ENCODE results near the gene PSMD1. TPM values are rescaled to one million over a fixed set of nuclear protein-coding genes. Genes with fewer than 3 reads are reported as not detected.
"Not testable (repeated sequence)": the region's sequence is repeated elsewhere in the genome, so short reads cannot be mapped to it uniquely, and the experiment has no call there.

The PSMD1 gene
- total RNA-seq, 1 experiment from 2014 or later = 142 TPM

DNA sequence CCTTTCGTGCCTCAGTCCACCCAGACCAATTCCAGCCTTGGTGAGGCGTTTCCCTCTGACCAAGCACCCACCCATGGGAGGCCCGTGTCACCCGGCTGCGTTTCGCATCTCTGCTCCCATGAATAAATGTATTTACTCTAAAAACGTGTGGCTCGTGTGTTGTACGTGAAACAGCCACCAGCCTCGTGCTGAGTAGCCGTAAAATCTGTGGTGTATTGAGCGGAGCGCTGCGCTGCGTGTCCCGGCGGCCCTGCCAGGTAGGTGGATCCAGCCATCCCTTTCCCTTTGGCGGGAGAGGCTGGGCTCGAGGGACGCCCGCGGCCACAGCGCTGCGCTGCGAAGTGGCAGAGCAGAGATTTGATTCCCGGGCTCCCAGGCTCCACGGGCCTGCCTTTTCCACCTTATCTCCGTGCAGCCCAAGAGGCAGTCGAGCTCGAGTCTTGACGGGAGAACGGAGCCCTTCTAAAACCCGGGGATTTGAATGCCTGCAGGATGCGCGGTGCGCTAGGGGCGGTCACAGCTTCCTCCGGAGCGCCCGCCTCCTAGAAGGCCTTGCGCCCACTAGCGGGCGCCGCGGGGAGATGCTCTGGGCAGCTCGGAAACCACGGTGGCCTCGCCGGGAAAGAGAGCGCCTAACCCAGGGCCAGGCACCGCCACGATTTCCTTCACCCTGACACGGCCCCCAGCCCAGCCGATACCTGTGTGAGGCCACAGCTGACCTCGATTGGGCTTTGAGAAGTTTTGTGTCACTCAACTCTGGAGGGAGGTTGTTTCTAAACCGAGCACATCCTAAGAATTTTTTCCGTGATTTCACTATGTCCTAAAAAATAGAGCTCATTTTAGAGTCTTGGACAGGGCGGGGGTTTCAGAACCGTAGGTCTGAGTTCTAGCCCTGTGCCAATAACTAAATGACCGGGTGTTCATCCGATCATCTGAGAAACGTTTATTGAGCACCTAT lies 3.9 kb upstream of the PSMD1 start:
- peak; percentile 76 for DNase-seq (ENCODE audit: low read depth)

DNA sequence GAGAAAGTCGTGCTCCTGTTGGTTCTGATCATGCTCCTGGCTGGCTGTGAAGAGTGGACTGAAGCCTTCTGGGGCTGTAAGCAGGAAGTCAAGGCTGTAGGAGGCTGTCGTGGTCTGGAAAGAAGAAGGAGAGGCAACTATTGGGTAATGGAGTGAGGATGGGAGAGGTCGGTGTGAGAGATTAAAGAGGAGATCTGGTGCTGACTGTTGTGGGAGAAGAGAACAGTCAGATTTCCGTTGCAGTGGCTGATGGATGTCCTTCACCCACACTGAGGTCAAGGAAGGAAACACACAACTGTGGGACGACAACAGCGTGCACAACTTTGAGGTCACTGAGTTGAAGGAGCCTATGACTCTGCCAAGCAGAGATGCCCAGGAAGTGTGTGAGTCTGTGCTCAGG lies 2.8 kb upstream of the PSMD1 start:
- no peak for DNase-seq (ENCODE audit: low read depth)

DNA sequence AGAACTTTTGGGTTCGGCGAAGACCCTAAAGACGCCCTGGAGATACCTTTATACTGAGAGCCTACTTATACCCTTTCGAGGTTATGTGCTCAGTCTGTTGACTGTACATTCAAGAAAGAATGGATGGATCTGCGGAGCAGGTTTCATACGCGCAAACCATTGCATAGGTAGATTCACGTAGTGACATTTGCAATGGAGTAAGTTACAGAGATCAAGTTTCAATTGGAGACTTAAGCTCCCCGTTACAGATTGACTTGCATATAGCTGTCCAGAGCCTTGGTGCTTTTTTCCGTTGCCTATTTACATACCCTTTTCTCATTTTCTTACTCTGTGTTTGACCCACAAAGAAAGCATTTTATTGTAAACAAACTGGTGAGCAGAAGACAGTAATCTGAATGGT lies 923 bp downstream of the PSMD1 start:
- no peak for DNase-seq (ENCODE audit: low read depth)

DNA sequence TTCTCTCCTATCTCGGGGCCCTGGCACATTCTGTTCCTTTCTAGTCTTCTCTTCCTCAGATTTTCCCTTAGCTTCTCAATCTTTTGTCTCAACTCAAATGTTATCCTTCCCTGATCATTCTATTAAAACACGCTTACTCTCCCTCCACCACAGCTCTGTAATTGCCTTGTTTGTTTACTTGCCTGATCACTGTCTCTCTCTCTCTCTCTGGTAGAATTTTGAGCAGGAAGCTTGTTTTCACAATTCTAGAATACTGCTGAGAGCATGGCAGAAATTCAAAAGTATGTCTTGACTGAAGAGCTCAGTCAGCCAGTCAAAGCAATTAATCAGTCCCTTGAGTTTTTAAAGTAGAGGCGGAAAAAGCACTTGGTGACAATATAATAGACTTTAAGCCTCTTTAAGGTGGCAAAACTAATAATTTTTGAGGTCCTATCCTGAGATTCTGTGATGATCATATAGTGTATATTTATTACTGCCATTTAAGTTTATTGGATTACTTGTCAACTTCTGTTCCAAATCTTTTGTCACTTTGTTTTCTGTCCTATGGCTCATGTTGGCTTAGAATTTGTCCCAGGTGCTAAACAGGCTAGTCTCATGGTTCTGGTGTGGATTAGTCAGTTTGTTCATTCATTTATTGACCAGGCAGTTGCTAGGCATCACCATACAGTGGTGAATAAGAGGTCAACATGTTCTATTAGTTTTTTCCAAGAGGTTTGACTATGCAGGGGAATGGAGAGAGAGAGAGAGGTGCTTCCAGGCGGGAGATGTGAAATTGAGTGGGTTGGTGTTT lies 2.3 kb downstream of the PSMD1 start:
- peak; percentile 29 for DNase-seq (ENCODE audit: low read depth)

DNA sequence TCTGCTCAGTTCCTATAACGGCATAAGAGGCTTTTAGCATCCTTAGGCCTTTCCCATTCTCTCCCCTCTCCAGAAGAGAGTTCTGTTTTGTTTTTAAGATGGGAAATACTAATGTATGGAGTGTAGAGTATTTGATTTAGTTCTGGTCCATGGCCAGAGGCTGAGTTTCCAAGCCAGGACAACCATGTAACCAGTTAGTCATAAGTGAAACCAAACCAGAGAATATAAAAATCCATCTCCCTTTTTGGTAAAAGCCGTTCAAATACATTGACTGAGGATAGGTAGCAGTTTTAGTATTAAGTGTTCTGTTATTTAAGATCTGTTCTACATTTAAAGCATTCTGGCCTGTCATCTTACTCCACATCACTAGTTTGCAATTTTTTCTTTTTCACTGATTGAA lies 3.1 kb downstream of the PSMD1 start:
- DNase-seq (ENCODE audit: low read depth) = no peak

DNA sequence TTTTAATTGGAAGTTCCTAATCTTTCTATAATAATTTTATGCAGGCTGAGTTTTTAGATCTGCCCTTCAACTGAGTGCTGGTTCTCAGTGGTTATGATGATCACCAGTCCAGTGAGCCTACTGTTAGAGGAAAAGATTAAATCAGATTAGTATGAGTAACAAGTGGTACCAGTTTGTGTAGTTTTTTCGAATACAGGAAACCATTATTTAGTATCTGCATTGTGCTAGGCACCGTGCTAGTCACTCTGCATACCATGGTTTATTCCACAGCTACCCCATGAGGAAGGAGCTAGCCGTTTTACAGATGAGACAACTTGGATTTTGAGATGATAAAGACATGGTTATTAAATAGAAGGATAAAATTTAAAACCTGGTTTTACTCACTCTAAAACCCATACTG lies 6.1 kb downstream of the PSMD1 start:
- DNase-seq (ENCODE audit: low read depth) = no peak

DNA sequence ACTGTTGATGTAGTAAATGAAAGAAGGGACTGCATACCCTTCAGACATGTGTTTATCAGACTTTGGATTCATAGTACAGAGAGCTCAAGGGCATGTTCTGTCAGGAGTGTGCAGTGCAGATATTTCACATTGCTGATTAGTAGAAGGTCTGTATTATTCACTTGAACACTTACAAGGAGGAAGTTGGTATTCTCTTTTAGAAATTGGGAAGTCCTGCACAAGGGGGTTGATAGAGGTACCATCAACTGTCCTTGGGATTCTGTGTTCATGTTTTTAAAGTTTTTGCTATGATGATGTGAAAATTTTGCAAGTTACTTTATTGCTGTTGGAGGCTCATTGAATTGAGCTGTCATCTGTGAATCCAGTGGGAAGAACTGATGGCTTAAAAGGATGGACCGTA lies 6.7 kb downstream of the PSMD1 start:
- no peak for DNase-seq (ENCODE audit: low read depth)

DNA sequence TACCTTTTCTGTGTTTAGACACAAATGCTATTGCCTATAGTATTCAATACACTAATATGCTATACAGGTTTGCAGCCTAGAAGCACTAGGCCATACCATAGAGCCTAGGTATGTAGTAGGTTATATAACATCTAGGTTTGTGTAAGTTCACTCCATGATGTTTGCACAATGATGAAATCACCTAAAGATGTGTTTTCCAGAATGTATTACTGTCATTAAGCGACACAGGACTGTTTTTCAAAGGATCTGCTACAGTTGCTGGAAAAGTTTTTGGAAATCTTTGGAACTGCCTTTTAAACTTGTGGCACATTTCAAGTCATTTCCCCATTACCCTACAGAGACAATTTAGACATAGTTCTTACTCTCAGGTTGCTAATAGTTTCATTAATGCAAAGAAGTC lies 9.3 kb downstream of the PSMD1 start:
- DNase-seq (ENCODE audit: low read depth) = no peak

DNA sequence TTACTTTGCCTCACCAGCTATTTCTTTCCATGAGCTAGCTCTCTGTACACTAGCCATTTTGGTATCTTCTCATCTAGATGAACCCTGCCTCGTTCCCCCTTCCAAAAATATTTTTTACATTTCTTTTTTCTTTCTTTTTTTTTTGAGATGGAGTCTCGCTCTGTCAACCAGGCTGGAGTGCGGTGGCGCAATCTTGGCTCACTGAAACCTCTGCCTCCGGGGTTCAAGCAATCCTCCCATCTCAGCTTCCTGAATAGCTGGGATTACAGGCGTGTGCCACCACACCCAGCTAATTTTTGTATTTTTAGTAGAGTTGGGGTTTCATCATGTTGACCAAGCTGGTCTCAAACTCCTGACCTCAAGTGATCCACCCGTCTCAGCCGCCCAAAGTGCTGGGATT lies 10.9 kb downstream of the PSMD1 start:
- DNase-seq (ENCODE audit: low read depth) = not testable (repeated sequence)

DNA sequence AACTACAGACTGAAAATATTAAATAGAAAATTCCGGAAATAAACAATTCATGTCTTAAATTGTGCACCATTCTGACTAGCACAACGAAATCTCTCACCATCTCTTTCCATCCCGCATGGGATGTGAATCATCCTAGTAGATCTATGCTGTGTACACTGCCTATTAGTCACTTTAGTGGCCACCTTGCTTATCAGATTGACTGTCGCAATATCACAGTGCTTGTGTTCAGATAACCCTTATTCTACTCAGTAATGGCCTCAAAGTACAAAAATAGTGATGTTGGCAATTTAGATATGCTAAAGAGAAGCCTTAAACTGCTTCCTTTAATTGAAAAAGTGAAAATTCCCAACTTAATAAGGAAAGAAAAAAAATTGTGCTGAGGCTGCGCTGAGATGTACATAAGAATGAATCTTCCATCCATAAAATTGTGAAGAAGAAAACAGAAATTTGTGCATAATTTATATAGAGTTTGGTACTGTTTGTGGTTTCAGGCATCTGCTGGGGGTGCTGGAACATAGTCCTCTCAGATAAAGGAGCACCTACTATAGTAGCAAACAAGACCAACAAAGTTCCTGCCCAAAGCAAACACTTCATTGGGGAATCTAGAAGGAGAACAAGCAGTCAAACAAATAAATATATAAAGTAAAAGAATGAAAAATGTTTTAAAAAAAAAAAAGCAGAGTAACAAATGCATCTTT lies 12.0 kb downstream of the PSMD1 start:
- peak; percentile 22 for DNase-seq (ENCODE audit: low read depth)

DNA sequence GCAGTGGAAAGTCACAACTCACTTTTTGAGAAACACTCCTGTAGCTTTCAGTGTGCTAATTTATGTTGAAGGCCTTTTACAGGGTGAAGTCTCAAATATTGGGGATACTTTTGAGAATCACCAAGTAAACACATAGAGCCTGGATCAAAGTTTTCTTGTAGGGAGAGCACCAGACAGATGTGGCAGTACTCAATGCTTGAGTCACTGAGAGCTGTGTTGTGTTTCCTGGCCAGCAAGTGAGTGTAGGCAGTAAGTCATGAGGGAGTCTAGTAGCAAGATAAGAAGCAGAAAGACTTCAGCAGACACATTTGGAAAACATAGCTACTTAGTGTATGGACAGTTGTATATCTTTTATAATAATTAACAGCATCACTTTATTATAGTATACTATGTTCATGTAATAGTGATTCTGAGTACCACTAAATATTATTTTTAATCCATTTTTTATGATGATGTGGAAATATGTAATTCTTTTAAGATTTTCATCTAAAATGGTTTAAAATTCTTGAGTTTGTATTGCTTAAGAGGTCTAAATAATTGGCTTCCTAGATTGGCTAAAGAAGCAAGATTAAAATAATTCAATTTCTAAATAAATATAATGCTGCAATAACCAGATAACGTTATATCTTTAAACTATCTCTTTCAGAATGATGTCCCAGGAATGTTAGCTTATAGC lies 12.8 kb downstream of the PSMD1 start:
- DNase-seq (ENCODE audit: low read depth) = no peak

DNA sequence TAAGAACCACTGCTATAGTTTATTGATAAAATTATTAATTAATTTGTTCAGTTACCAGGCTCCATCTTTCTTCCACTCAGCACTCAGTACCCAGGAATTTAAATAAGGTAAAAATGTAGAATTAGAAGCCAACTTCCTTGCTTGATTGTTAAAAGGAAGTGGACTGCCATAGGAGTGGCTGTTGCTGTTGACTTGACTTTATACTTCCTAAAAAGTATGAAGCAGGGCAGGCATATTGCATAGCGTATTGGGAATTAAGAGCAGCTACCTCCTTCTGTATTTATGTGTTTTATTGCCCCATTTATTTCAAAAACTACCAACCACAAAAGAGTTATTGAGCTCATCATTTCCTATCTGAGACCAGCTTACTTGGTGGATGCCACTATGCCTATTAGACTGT lies 27.9 kb downstream of the PSMD1 start:
- no peak for DNase-seq (ENCODE audit: low read depth)

DNA sequence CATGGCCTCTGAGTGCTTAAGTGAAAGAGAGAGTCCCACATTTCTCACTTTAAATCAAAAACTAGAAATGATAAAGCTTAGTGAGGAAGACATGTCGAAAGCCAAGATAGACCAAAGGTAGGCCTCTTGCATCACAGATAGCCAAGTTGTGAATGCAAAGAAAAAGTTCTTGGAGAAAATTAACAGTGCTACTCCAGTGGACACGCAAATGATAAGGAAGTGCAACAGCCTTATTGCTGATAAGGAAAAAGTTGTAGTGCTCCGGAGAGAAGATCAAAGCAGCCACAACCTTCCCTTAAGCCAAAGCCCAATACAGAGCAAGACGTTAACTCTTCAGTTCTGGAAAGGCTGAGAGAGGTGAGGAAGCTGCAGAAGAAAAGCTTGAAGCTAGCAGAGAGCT lies 32.1 kb downstream of the PSMD1 start:
- DNase-seq (ENCODE audit: low read depth) = no peak

DNA sequence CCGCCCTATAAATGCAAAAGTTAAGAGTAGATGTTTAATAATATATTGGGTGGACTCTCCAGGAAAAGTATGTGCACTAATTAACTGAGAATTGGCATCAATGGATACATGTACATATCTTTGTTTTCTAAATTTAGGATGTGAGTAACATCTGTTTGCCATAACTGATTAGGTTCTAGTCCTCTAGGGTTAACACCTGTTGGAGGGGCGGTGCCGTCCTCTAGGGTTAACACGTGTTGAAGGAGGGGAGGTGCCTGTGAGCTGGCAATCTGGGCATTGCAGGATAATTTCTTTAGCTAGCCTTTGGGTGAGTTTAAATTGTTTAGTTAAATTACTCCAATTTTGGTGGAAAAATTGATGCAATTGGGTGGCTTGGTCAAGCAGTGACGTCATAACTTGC lies 37.3 kb downstream of the PSMD1 start:
- no peak for DNase-seq (ENCODE audit: low read depth)

DNA sequence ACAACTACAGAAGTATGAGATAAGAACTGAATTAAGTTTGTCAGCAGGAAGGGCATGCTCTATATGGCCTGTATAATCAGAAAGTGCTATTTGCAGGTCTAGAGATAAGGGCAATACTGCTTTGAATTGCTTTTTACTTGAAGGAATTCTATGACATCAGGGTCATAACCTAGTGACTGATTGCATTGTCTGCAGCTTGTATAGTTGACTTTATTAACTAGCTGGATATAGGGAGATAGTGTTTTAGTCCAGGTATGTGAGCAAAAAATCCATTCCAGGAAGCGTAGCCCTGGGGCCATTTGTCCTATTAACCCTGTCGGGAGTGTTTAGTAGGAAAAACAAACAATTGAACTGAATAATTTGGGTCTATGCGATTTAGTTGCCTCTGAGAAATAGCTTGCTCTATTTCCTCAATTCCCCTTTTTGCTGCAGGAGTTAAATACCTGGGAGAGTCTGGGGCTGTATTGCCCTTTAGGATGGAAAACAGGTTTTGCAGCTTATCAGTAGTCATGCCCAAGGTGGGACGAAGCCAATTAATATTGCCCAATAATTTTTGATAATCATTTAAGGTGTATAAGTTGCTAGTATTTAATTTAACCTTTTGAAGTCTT lies 38.2 kb downstream of the PSMD1 start:
- DNase-seq (ENCODE audit: low read depth) = no peak

DNA sequence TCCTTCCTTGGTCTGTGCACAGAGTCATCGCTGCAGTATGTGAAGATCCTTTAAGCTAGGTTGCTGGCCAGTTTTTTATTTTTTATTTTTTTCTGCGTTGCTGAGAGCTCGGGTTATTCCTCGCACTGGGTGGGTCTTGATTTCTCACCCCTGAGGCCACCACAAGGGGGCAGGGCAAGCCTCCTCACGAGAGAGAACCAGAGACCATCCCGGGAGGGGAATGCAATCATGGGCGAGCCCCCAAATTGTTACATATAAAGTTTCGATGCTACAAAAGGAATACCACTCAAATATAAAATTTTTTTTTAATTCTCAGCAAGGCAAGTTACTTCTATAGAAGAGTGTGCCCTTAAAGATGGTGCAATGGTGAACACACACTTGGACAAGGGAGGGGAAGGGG lies 43.3 kb downstream of the PSMD1 start:
- no peak for DNase-seq (ENCODE audit: low read depth)

DNA sequence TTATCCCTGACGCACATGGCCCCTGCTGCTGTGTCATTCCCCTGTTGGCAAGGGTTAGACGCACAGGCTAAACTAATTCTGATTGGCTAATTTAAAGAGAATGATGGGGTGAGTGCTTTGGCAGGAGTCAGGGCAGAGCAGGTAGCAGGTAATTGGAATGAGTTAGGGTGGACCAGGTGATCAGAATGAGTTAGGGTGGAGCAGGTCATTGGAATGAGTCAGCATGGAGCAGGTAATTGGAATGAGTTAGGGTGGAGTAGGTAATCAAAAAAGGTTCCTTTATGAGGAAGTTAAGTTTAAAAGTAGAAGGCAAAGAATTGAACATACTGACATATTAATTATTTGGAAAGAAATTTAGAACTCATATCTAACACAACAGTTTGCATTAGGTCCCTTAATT lies 43.7 kb downstream of the PSMD1 start:
- DNase-seq (ENCODE audit: low read depth) = not testable (repeated sequence)

DNA sequence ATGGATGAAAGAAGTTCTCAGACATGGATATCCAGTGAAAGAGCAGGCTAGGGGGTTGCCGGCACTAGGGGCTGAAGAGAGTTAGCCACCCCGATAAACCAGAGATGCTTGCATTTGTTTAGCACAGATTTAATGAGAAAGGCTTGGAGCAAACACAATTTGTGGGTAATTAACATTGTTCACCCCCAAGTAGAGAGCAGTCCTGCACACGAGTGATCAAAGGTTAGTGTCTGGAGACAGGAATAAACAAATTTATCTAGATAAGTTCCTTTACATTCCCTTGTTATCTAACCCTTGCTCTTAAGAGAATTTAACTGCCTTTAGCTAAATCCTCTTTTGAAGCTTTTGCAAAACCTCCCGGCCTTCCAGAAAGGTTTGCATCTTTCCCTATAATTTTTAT lies 44.3 kb downstream of the PSMD1 start:
- DNase-seq (ENCODE audit: low read depth) = no peak

DNA sequence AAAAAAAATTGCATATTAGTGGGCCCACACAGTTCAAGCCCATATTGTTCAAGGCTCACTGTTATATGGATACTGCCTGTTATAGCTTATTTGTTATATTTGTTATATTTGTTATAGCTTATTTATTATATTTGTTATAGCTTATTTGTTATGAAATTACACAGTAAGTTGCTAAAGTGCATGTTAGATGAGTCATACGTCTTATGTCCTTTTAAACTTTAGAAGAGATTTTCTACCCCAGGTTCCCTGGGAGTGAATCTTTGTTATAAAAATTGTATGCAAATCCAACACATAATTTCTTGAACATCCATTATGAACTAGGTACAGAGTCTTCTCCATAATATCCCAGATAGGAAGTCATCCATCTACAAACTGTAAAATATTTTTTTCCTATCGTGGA lies 46.1 kb downstream of the PSMD1 start:
- DNase-seq (ENCODE audit: low read depth) = peak; percentile 19

DNA sequence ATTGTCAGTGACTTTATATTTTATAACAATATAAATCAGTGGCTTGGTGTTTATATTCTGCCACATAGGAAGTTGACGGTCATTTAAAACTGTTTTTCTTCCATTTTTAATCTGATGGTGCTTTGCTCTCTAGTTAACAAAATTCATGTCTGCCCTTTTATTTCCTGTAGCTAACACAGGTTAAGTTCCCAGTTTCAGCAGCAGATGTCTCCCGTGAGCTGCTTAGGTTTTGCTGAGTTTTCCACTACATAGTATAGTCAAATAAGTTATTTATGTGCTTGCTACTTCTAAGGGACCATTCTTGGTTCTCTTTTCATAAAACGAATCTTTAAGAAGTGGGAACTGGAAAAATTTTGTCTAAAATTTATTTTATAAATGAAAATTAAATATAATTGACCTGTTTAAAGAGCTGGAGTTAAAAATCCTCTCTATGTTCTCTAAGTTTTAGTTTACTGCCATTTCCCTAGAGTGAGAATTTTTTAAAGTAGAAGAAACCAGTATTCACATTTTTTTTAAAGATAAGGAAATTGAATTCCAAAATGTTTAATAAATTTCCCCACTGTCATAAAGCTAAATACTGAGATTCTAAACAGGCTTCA lies 47.5 kb downstream of the PSMD1 start:
- peak; percentile 73 for DNase-seq (ENCODE audit: low read depth)

DNA sequence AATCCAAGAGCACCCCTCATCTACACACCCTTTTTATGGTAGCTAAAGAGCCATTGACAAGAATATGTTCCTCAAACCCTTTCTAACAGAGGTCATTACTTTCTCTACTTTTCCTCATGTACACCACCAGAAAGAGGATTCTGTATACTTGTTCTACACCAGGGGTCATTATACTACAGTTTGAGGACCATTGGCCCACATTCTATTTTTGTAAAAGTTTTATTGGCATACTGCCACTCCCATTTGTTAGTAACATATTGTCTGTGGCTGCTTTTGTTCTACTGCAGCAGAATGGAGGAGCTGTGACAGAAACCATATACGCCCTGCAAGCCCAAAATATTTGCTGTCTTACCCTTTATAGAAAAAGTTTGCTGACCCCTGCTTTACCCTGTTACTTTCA lies 53.9 kb downstream of the PSMD1 start:
- DNase-seq (ENCODE audit: low read depth) = peak; percentile 79

Measured in LHCN-M2 (cell line).